Small intestine (tissue), 7 donors: ENCODE data around the gene GAS7. TPM values are rescaled to one million over a fixed set of nuclear protein-coding genes. Genes with fewer than 3 reads are reported as not detected.
A peak's percentile ranks its signal among the peaks of the same experiment; 100 is the strongest.

ENCODE experiments used
- DNase-seq, 2 donors: peaks; one replicate each; pipeline versions ENCODE4 v3.0.0 to v3.0.0-alpha.2; 2013
- FAIRE-seq: peaks from 2 replicates; lab custom pipeline; 2012; peaks lifted over from hg19 to GRCh38; lab: Jason Lieb, UNC
- H3K27ac ChIP-seq, 3 donors: one replicate each; pipeline ENCODE4 v1.5.1; 2013; ENCODE audit warnings: low read length in 2 of 3, mild to moderate bottlenecking in 2 of 3, control low read depth in 1 of 3, inconsistent platforms in 1 of 3, low read depth in 1 of 3, moderate library complexity in 1 of 3
- H3K27me3 ChIP-seq, 3 donors: one replicate each; pipeline ENCODE4 v1.6.1; 2013; ENCODE audit warnings: low read length in 3 of 3, inconsistent platforms in 1 of 3; ENCODE audit not compliant: control insufficient read depth in 3 of 3, insufficient read depth in 3 of 3
- H3K36me3 ChIP-seq, 3 donors: one replicate each; pipeline ENCODE4 v1.6.1; 2013; ENCODE audit warnings: low read length in 3 of 3, inconsistent platforms in 1 of 3, low read depth in 1 of 3, mild to moderate bottlenecking in 1 of 3, moderate library complexity in 1 of 3; ENCODE audit not compliant: control insufficient read depth in 3 of 3, insufficient read depth in 2 of 3
- H3K4me1 ChIP-seq, 3 donors: one replicate each; pipeline ENCODE4 v1.6.1; 2013; ENCODE audit warnings: low read length in 2 of 3, inconsistent platforms in 1 of 3, low read depth in 1 of 3, mild to moderate bottlenecking in 1 of 3, moderate library complexity in 1 of 3; ENCODE audit not compliant: control insufficient read depth in 3 of 3, insufficient read depth in 2 of 3
- H3K4me3 ChIP-seq, 3 donors: one replicate each; pipeline ENCODE4 v1.5.1; 2013; ENCODE audit warnings: low read length in 3 of 3, control low read depth in 1 of 3, inconsistent platforms in 1 of 3, low read depth in 1 of 3, mild to moderate bottlenecking in 1 of 3, moderate library complexity in 1 of 3
- H3K9me3 ChIP-seq, 2 donors: one replicate each; pipeline ENCODE4 v1.6.1; 2013; ENCODE audit warnings: low read depth in 1 of 2, low read length in 1 of 2; ENCODE audit not compliant: control insufficient read depth in 2 of 2, insufficient read depth in 1 of 2
- WGBS, 3 donors: extraction: QIAGEN DNeasy Blood & Tissue Kit; methylation state at CpG; one replicate each; pipeline ENCODE4 v1.1.7; 2013; 5-methylcytosine and 5-hydroxymethylcytosine counted together
- polyA plus RNA-seq, 4 donors: library from polyadenylated mRNA; stranded (reverse) in 3 of 4; unstranded in 1 of 4; fragments of 200-250 nt in 3 of 4; fragments of 120-200 nt in 1 of 4; gene quantifications; one replicate each; pipeline versions ENCODE4 v1.2.1 to v1.2.3, GENCODE V29; 2013
- donor health status: healthy with polysubstance abuse.
- donor health status: control.
- donor health status: control.
- donor health status: Bipolar disorder and iron deficiency.
- donor health status: healthy.

GAS7 gene
- polyA plus RNA-seq, 4 donors = 1.1 to 14.9 (median 5.9) TPM

DNA sequence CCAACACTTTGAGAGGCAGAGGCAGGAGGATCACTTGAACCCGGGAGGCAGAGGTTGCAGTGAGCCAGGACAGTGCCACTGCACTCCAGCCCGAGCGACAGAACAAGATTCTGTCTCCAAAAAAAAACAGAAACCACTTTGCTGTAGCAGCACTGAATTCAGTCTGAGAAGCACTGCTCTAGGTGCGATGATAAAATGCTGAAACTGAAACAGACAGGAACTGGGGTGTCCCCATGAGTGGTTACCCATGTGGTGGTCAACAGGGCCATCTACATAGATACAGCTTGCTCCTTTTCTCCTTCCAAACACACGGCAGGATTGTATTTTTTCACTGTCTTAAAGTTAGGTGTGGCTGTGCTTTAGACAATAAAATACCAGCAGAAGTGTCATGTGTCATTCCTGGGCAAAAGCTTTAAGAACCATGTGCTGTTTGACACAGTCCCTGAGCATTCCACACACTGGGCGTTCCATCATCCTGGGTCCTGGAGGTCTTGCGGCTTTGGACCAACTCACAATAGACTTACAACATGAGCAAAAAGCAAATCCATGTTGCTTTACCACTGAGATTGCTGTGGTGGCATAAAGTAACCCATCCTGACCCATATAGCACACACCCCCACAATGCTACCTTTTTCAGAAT, 11.5 kb downstream of the GAS7 start:
- H3K4me1 ChIP-seq = no peaks in the 10 kb centered on the region
- no peak overlapping the region for H3K4me3 ChIP-seq
- H3K27ac ChIP-seq = no peak overlapping the region
- WGBS, 3 donors = 76 to 81% (median 76%) methylated on average over 7 of the region's 7 CpGs
- FAIRE-seq (no peak), DNase-seq (no peak)
- H3K27me3 ChIP-seq = peaks cover 0 to 2% (median 0%) of the 10 kb centered on the region in 3 donors
- H3K36me3 ChIP-seq = no peaks in the 10 kb centered on the region
- no peaks in the 10 kb centered on the region for H3K9me3 ChIP-seq

DNA sequence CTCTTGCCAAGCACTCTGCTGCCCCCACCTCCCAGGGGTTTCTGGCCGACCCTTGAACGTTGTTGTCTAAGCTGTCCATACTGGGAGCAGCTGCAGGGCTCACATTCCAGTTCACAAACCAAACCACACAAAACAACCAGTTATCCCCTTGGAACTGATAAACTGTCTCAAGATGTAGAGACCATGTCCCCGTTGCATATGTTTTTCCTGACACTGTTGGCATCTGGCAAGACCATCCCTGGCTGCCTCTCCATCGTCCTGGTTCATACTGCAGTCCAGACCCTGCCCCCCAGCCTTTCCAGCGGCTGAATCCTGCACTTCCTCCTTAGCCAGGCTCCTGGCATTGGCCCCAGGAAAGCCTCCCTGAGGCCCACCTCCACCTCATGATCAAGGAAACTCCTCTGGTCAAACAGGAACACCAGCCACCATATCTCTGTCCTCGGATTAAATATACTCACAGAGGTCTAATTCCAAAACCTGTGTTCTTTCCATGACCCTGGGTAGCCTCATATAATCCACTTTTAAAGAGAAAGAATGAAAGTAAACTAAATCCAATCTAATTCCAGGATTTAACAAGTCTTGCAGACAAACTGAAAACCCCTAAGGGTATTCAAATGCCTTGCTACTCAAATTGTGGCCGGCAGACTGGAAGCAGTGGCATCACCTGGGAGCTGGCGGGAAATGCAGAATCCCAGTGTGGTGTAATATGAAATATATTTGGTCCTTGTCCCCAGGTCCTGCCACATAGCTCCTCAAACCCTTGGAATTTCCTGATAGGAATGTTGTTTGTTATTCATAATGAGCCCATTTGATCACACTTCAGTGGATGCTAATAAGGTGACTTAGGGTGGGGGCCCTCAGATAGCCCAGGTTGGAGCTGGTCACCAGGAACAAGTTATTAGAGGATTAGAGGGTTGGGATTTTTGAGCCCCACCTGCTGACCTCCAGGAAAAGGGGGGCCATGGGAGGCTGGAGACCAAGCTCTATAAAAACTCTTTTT, 14.2 kb downstream of the GAS7 start:
- Histone ChIP-seq H3K27me3 (peaks cover 0 to 2% (median 0%) of the 10 kb centered on the region in 3 donors), H3K9me3 (no peaks in the 10 kb centered on the region), H3K36me3 (no peaks in the 10 kb centered on the region), H3K27ac (no peak overlapping the region), H3K4me1 (no peaks in the 10 kb centered on the region), H3K4me3 (no peak overlapping the region)
- 56 to 63% (median 62%) methylated on average over 8 of the region's 8 CpGs for WGBS, 3 donors
- FAIRE-seq = no peak
- DNase-seq = no peak

DNA sequence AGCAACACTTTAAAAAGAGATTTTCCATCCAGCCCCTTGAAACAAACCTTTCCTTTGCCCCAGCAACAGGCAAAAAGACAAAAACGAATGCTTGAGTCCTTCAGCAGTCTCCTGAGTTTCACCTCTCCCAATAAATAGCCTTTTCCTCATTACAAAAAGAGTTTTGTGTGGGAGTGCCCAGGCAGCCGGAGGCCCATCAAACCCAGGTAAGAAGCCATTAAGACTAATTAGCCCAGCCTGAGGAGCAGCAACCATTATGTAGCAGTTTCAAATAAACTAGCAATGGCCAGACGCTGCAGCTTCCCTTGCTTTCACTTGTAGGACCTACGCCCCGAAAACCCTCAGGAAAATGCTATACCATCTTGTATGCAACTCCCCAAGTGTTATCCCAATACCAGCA, 15.6 kb downstream of the GAS7 start:
- Histone ChIP-seq H3K27ac (no peak overlapping the region), H3K4me3 (no peak overlapping the region), H3K27me3 (no peaks in the 10 kb centered on the region), H3K36me3 (no peaks in the 10 kb centered on the region), H3K9me3 (no peaks in the 10 kb centered on the region), H3K4me1 (no peaks in the 10 kb centered on the region)
- FAIRE-seq = no peak
- 72 to 87% (median 81%) methylated on average over 5 of the region's 5 CpGs for WGBS, 3 donors
- no peak for DNase-seq

DNA sequence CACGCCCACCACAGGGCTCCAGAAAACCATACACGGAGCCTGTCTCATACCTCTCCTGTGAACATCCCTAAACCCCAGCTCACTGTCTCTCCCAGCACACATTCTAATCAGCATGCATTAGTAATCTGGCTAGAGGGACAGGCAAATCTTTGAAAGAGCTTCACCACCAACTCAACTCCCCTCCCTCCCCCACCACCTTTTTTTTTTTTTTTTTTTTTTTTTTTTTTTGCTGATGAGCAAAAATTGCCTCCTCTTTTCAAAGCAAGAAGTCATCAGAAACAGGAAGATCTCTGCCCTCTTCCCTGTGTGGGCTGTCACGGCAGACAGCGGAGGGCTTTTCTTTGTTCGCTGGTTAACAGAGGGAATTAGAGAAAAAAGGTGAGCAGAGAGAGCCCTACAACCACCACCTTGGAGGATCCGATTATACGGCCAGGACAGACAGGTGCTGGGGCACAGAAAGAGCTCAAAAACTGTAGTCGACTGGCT, 19.9 kb downstream of the GAS7 start:
- DNase-seq (no peak), FAIRE-seq (no peak)
- H3K36me3 ChIP-seq = no peaks in the 10 kb centered on the region
- no peak overlapping the region for H3K4me3 ChIP-seq
- no peaks in the 10 kb centered on the region for H3K27me3 ChIP-seq
- H3K27ac ChIP-seq = no peak overlapping the region
- 55 to 63% (median 61%) methylated on average over 8 of the region's 8 CpGs for WGBS, 3 donors
- no peaks in the 10 kb centered on the region for H3K9me3 ChIP-seq
- H3K4me1 ChIP-seq = no peaks in the 10 kb centered on the region

DNA sequence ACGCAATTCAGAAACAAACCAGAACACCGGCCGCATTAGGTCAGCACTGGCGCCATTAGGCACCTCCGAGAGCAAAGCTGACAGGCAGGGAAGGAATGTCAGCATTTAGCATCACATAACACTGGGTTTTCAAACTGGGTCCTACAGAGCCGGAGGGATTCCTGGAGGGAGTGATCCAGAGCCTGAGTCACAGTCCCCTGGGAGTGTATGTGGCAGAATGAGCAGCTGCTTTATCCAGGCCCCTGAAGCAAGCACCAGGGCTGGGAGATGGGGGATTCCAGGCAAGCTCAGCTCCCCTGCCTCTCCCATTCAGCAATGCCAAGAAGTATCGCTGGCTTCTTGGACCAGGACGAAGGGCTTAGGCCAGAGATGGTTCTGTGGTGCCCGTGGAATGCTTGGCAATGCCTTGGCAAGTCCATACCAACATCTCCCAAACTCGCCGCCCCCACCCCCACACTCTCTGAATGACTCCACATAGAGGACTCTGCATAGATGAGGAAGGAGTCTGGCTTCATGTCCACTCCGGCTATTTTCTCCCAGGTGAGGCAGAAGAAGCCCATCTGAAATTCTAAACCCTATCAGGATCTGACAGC, 20.4 kb downstream of the GAS7 start:
- DNase-seq (no peak), FAIRE-seq (no peak)
- H3K9me3 ChIP-seq = no peaks in the 10 kb centered on the region
- WGBS, 3 donors = 76 to 79% (median 76%) methylated on average over 12 of the region's 12 CpGs
- H3K4me1 ChIP-seq = no peaks in the 10 kb centered on the region
- no peaks in the 10 kb centered on the region for H3K36me3 ChIP-seq
- no peaks in the 10 kb centered on the region for H3K27me3 ChIP-seq
- no peak overlapping the region for H3K4me3 ChIP-seq
- H3K27ac ChIP-seq = peak overlapping the region in 1 of 3 donors; percentile 12

DNA sequence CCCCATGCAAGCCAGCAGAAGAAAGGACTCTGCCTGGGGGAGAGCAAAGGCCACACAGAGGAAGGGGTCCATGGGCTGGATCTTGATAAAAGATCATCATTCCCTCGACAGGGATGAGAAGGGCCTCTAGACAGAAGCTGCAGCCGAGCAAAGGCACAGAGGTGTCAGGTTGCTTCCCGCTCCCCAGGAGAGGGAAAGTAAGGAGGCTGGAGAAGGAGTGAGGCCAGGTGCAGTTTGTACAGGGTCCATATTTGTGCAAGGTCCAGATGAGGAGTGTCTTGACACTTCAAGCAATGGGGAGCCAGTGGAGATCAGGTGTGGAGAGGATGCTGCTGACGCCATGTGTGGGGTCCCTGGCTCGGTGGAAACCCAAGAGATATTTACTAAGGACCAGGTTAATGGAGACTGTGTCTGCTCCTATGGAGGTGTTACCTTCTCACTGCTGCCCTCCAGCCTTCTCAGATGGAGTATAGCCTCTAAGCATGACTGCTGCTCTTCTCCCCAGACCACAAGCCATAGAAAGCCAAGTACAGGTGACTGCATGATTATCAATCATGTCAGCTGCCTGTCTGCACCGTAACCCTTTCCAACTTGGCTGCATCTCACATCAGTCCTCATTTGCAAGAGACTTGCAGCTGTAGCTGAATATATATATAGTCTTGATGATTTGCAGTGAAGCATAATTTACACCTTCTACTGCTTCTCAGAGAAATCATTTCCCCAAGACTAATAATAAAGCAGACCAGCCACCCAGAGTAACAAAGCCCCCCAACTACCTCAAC, 21.1 kb downstream of the GAS7 start:
- Histone ChIP-seq H3K27me3 (no peaks in the 10 kb centered on the region), H3K27ac (no peak overlapping the region), H3K36me3 (no peaks in the 10 kb centered on the region), H3K4me1 (peaks cover 0 to 4% (median 0%) of the 10 kb centered on the region in 3 donors), H3K4me3 (no peak overlapping the region), H3K9me3 (no peaks in the 10 kb centered on the region)
- DNase-seq = no peak
- WGBS, 3 donors = 70 to 81% (median 70%) methylated on average over 6 of the region's 6 CpGs
- FAIRE-seq = no peak

DNA sequence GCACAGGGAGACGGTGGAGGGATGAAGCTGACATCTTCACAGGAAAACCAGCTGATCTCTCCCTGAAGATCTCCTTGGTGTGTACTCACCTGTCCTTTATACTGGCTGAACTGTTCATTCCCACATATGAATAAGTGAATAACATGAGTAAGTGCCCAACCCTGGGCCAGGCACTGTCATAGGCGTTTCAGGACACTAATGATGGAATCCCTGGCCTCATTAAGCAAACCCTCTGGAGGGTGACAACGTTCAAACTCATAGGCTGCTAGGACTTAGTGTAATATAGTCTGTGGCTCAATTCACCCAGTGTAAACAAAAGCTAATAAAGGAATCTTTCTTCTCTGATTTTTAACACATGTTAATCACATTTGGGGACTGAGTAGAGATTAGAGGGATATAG, 24.5 kb downstream of the GAS7 start:
- Histone ChIP-seq H3K27me3 (no peaks in the 10 kb centered on the region), H3K27ac (no peak overlapping the region), H3K9me3 (no peaks in the 10 kb centered on the region), H3K36me3 (no peaks in the 10 kb centered on the region), H3K4me1 (peaks cover 0 to 4% (median 0%) of the 10 kb centered on the region in 3 donors), H3K4me3 (no peak overlapping the region)
- FAIRE-seq (no peak), DNase-seq (no peak)
- 39 to 58% (median 45%) methylated on average over 3 of the region's 3 CpGs for WGBS, 3 donors
